Measurements from ENCODE around the gene GATD1.

Gene GATD1, protein sequence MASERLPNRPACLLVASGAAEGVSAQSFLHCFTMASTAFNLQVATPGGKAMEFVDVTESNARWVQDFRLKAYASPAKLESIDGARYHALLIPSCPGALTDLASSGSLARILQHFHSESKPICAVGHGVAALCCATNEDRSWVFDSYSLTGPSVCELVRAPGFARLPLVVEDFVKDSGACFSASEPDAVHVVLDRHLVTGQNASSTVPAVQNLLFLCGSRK

DNA sequence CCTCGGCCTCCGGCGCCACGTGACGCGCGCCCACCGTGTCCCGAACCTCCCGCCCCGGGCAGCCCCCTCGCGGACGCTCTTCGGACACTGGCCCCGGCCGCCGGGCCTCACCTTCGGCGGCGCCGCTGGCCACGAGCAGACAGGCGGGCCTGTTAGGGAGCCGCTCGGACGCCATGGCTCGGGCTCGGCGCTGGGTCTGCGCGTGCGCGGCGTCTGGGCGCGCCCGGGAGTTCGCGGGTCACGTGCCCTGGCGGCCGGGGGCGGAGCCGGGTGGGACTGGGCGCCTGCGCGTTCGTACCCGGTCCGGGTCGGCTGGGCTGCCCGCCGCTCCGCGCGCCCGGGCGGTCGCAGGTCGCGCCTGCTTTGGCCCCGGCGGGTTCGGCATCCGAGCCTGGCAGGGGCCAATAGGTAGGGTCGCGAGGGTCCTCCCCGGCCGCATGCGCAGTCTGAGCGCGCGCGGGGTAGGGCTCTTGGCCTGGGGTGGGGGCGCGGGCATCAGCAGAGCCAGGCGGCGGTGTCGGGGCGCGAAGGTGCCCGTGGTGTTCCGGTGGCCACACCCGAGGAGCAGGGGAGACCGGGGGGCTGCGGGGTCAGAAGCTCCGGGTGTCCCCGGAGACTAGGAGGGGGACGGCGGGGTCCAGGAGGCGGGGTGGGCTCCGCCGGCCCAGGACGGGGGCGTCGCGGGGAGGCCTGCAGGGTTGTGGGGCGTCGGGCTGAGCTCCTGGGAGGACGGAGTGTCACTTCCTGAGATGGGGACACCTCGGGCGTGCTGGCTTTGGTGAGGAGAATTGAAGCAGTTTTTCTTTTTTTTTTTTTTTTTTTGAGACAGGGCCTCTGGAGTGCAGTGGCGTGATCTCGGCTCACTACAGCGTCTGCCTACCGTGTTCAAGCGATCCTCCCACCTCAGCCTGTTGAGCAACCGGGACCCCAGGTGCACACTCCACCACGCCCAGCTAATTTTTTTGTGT is at the start of gene GATD1:
Gene GATD1, minus strand, starts transcription at position 200 of the 968 bp plus-strand sequence. Its CDS starts 25 bp downstream, at position 175.
- DNase-seq (ENCODE audit: low read depth, low spot score), result no peak

GRCh38 chr11:826836-827145 is 49.5 kb upstream of the GATD1 start:
- no peak for DNase-seq (ENCODE audit: low read depth, low spot score)

- DNase-seq (ENCODE audit: low read depth, low spot score), result no peak
Measured at GRCh38 chr11:826227-826621, 48.9 kb upstream of the GATD1 start.

- no peak for DNase-seq (ENCODE audit: low read depth, low spot score)
Measured at GRCh38 chr11:825366-826226, 48.3 kb upstream of the GATD1 start.

GRCh38 chr11:824942-825341 is 47.7 kb upstream of the GATD1 start:
- DNase-seq (ENCODE audit: low read depth, low spot score), result no peak

GRCh38 chr11:824292-824880 is 47.1 kb upstream of the GATD1 start:
- no peak for DNase-seq (ENCODE audit: low read depth, low spot score)

DNA sequence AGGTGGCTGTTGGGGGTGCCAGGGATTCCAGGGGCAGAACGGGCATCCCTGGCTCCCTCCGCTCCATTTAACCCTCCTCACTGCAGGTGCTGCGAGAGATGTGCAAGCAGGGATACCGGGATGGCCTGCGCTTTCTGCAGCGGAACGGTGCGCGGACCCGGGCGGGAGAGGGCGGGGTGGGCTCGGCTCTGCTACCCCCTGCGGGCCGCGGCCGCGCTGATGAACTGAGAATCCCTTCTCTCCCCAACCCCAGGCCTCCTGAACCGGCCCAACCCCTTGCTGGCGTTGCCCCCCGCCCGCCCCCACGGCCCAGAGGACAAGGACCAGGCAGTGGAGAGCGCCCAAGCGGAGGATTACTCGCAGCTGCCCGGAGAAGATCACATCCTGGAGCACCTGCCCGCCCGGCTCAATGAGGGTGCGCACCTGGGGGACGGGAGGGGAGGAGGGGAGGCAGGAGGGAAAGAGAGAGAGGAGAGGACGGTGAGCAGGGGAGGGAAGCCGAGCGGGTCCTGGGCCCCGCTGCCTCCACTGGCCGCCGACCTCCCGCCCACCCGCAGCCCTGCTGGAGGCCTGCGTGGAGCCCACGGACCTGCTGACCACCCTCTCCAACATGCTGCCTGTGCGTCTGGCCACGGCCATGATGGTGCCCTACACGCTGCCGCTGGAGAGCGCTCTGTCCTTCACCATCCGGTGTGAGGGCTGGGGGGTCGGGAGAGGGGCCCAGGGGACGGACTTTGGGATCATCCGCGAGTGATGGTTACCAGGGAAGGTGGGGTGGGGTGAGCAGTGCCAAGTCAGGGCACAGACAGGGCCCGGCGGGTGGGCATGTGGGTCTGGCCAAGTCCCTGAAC is 46.4 kb upstream of the GATD1 start:
- no peak for DNase-seq (ENCODE audit: low read depth, low spot score)

GRCh38 chr11:821512-822371 is 44.5 kb upstream of the GATD1 start:
- no peak for DNase-seq (ENCODE audit: low read depth, low spot score)

DNA sequence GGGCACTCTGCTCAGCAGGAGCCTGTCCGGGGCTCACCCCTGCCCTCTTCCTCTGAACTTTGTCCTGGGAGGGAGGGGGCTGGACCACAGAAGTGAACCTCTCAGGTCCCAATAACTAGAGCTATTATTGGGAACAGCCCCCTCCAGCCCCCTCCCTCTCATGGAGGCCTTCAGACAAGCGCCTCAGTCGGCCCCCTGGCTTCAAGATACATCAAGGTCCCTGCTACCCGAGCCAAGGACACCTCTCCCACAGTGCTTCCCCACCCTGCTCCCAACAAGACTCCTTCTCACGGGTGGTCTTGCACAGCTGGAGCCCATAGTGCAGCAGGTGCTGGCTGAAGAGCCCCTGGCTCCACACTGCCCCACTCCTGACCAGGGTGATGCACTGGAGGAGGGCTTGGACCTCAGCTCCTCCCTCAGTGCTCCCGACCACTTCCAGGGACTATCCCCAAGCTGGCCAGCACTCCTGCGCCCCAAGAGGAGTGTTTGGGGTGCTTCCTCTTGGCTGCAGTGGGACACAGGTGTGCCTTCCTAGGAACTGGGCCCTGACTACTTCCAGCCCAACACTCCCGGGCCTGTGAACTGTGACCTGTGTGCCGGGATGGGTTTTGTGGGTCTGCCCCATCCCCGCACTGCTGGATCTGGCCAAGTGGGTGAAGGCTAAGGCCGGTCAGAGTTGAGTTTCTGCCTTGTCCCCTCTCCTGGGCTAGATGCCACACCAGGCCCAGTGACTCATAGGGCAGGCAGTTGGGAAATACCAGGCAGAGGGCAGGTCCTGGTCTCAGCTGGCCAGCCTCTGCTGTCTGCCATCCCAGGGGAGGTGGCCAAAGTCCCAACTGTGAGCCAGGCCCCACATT is 43.6 kb upstream of the GATD1 start:
- no peak for DNase-seq (ENCODE audit: low read depth, low spot score)

GRCh38 chr11:819943-820649 is 42.8 kb upstream of the GATD1 start:
- no peak for DNase-seq (ENCODE audit: low read depth, low spot score)

DNA sequence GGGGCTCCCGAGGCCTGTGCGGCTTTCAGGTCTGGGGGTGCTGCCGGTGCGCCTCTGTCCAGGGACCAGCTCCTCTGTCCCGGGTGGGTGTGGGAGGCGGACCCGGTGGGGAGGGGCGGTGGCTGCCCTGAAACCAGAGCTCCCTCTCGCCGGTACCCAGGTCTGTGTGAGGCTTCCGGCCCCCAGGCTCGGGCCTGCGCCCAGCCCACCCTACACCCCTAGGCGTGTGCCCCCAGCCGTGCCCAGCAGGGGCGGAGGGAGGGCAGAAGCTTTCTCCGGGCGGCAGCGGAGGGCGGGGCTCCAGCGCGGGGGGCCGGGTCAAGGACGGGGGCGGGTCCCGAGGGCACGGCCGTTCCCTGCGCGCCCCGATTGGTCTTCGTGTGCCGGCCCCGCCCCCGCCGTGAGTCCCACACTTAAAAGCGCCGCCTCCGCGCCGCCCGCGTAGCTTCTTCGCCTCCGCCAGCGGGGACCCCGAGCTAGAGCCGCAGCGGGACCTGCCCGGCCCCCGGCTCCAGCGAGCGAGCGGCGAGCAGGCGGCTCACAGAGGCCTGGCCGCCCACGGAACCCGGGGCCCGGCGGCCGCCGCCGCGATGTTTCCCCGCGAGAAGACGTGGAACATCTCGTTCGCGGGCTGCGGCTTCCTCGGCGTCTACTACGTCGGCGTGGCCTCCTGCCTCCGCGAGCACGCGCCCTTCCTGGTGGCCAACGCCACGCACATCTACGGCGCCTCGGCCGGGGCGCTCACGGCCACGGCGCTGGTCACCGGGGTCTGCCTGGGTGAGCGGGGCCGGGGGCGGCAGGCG is 42.0 kb upstream of the GATD1 start:
- no peak for DNase-seq (ENCODE audit: low read depth, low spot score)

GRCh38 chr11:818396-819128 is 41.3 kb upstream of the GATD1 start, which contains the start of gene PNPLA2:
Gene PNPLA2, plus strand, starts transcription at chr11:818914. Its CDS starts 805 bp downstream, at chr11:819719.
- DNase-seq (ENCODE audit: low read depth, low spot score), result no peak

DNA sequence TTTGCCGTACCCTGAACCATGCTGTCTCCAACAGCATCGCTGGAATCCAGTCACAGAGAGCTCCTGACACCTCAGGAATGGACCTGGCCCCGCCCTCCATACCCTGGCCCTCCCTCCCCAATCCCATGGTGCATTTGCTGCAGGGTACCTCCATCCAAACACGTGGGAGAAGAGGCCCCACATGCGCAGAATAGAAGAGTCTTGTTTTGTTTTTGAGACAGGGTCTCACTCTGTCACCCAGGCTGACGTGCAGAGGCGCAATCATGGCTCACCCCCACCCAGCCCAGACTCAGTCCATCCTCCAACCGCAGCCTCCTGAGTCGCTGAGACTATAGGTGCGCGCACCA is 39.1 kb upstream of the GATD1 start:
- no peak for DNase-seq (ENCODE audit: low read depth, low spot score)

- DNase-seq (ENCODE audit: low read depth, low spot score), result no peak
Measured at GRCh38 chr11:815675-816432, 38.6 kb upstream of the GATD1 start.

- DNase-seq (ENCODE audit: low read depth, low spot score), result no peak
Measured at GRCh38 chr11:813456-814096, 36.3 kb upstream of the GATD1 start.

- no peak for DNase-seq (ENCODE audit: low read depth, low spot score)
Measured at GRCh38 chr11:813072-813455, 35.8 kb upstream of the GATD1 start.

All from brain pericyte (primary cell).